GM15510 (cell line): ENCODE results near the gene RFLNA.

Experiments
- POLR2A ChIP-seq: IDR thresholded peaks from 3 replicates; pipeline ENCODE4 v1.6.1; 2011; ENCODE audit warnings: borderline replicate concordance; ENCODE audit not compliant: insufficient read length; ENCODE audit errors: extremely low read depth

Gene RFLNA

DNA sequence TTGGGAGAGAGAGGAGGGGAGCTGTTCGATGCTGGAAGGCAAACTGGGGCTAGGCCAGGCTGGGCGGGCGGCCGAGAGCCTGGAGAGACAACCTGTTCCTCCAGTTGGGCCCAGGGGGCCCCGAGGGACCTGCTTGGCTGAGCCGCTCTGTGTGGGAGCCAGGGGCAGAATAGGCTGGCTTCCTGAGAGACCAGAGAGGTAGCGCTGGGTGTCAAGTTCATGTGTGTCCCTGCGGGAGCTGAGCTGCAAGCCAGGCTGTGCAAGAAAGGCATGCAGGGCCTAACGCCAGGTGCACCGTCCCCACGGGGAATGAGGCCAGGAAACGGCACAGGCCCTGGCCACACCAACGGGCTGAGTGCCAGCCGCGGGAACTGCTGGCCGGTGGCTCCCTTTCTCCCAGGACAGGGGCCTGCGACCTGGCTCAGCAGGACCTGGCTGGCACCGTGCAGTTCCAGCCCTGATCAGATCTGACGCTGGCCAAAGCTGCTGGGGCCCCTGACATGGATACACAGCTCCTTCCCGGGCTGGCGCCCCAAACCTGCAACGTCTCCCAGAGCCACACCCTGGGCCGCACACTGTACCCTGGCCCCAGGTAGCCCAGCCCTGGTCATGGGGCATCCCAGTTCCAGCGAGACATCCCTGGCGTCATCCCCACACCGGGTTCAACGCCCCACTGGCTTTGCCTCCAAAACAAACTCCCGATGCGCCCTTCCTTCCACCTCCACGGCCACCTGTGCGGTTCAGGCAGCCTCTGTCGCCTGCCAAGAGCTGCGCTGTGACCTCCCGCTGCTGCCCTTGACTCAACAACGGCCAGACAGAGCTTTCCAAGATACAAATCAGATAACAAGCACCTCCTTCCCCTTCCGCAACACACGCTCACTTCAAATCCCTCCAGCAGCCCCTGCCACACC lies 65.0 kb downstream of the RFLNA start:
- TF ChIP-seq POLR2A, result no peak

DNA sequence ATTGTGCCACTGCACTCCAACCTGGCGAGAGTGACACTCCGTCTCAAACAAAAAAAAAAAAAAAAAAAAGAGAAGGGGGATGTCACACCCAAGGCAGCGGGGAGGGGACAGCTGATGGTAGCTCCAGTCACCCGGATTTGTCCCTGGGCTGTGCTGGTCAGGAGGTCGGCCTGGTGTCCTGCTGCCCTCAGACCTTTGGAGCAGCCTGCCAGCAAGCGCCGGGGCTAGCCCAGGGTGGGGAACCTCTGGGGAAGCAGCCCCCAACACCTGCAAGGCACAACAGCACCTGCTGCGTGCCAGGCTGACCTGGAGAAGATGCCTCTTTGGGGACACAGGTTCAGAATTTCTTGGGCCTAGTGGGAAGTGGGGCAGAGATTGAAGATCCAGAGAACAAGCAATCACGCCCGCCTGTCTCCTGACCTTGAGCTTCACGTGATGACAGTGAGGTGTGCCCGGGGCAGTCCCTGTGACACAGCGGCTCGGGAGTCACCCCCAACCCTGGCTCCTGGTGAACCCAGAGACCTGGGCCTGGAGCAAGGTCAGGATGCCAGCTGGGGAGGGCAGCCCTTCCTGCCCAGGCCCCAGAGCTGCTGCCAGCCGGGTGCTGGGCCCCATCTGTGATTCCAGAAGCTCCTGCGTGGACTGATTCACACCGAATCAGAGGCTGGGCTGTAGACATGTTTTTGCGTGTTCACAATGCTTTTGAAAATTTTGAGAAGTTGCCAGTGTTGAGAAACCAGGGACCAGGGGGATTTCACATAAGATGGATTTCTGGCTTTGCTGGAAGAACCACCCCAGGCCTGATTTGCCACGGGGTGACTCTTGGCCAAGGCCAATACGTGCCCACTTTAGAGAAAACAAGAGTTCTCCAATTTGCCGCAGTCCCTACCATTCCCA lies 66.4 kb downstream of the RFLNA start:
- TF ChIP-seq POLR2A, result no peak

DNA sequence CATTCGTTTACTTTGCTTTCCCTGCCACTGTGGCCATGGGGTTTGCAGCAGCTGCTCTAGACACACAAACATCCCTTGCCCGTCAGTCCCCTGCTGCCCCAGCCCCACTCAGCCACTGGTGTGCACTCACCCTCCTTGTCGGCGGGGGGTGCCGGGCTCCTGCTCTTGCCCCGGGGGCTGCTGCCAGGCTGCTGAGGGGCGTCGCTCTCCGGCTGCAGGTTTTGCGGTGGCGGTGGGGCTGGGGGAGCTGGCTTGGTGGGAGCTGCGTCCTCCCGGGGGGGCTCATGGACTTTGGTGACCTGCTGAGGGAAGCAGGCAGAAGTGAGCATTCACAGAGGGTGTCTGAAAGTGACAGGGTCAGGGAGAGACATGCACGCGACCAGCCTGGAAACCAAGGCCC lies 67.1 kb downstream of the RFLNA start:
- TF ChIP-seq POLR2A, result no peak

DNA sequence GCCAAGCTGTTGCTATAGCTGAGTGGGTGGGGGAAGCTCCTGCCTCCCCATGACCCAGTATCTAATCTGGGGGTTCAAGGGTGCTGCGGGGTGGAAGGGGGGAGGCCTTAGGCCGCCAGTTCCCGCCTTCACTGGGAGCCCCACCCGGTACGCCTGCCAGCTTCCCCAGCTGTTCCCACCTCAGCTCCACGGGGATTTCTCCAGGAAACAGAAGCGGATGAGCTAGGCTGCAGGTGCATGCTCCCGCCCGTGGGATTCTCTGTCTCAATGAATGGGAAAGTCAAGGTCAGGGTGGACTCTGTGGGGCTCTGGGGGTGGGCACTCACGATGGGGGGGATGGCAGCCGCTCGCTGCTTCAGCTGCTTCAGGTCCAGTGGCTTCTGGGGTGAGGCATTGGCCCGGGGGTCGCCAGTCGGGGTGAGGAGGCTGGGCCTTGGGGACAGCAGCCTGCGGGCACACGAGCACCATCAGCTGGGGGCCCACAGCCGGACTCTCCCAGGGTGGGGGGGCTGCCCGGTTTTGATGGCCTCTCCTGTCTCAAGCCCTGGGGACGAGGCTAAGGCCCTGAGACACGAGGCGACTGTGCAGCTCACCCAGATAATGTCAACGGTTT lies 68.6 kb downstream of the RFLNA start:
- no peak for TF ChIP-seq POLR2A

DNA sequence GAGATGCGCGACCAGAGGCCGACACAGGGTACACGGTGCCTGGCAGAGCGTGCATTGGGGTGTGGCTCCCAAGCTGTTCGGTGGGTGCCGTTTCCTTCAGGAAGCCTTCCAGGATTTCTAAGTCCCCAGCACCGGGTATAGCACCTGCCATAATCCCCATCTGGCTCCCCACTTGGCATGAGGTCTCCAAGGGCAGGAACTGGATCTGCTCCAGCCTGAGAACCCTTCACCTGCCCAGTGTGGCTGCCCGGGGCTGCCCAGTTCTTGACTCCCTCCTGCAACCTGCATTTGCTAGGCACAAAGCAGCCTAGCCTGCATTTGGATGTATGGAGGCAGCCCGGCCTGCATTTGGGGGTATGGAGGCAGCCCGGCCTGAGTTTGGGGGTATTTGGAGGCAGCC lies 69.7 kb downstream of the RFLNA start:
- no peak for TF ChIP-seq POLR2A
